Loucy (cell line): ENCODE measurements around the gene SDHAF2.

ENCODE experiments used
- CTCF ChIP-seq: fragments of 200-600 bp; sonication (generic); conservative IDR thresholded peaks from 2 replicates; pipeline ENCODE4 v1.5.1; 2014; ENCODE audit warnings: mild to moderate bottlenecking, antibody characterized with exemption, low read length
- EZH2phosphoT487 ChIP-seq: fragments of 200-600 bp; IDR thresholded peaks from 2 replicates; pipeline ENCODE4 v1.6.1; 2018; ENCODE audit warnings: antibody characterized with exemption, mild to moderate bottlenecking, moderate library complexity, borderline replicate concordance

GRCh38 chr11:61453695-61454094, 23.8 kb downstream of the SDHAF2 start:
- TF ChIP-seq CTCF (no peak), EZH2phosphoT487 (no peak)
